Measurements from ENCODE around the gene FAM120B. TPM values are rescaled to one million over a fixed set of nuclear protein-coding genes. Genes with fewer than 3 reads are reported as not detected.

FAM120B gene
- total RNA-seq, 6 experiments from 2014 or later, result 33.3 to 36.6 (median 35.4) TPM

GRCh38 chr6:170443151-170443662, 136.6 kb downstream of the FAM120B start:
- Mint-ChIP-seq H3K36me3 (ENCODE audit: low read depth) (no peaks in the 10 kb centered on the region), H3K27ac (no peak overlapping the region), H3K9me3 (peaks cover 4% of the 10 kb centered on the region), H3K27me3 (ENCODE audit: insufficient read depth) (peaks cover 12% of the 10 kb centered on the region), H3K4me3 (no peak overlapping the region), H3K4me1 (ENCODE audit: low read depth) (peaks cover 33% of the 10 kb centered on the region)
- no peak for DNase-seq
- TF ChIP-seq CTCF (IDR thresholded peaks at IDR 0.05), result peak; percentile 24; the same call in 1 of the 2 replicates

- no peak for DNase-seq
- Mint-ChIP-seq H3K4me3 (no peak overlapping the region), H3K4me1 (ENCODE audit: low read depth) (peaks cover 28% of the 10 kb centered on the region), H3K36me3 (ENCODE audit: low read depth) (no peaks in the 10 kb centered on the region), H3K27me3 (ENCODE audit: insufficient read depth) (peaks cover 11% of the 10 kb centered on the region), H3K9me3 (peaks cover 4% of the 10 kb centered on the region), H3K27ac (no peak overlapping the region)
- no peak for TF ChIP-seq CTCF (IDR thresholded peaks at IDR 0.05)
Observed at GRCh38 chr6:170444056-170444591, 137.6 kb downstream of the FAM120B start.

- Mint-ChIP-seq H3K4me3 (no peak overlapping the region), H3K4me1 (ENCODE audit: low read depth) (peaks cover 27% of the 10 kb centered on the region), H3K27me3 (ENCODE audit: insufficient read depth) (peaks cover 9% of the 10 kb centered on the region), H3K27ac (no peak overlapping the region), H3K9me3 (peaks cover 4% of the 10 kb centered on the region), H3K36me3 (ENCODE audit: low read depth) (no peaks in the 10 kb centered on the region)
- no peak for DNase-seq
- no peak for TF ChIP-seq CTCF (IDR thresholded peaks at IDR 0.05)
Observed at GRCh38 chr6:170444811-170445211, 138.3 kb downstream of the FAM120B start.

- TF ChIP-seq CTCF (IDR thresholded peaks at IDR 0.05), result no peak
- Mint-ChIP-seq H3K36me3 (ENCODE audit: low read depth) (no peaks in the 10 kb centered on the region), H3K4me1 (ENCODE audit: low read depth) (peaks cover 21% of the 10 kb centered on the region), H3K9me3 (peaks cover 4% of the 10 kb centered on the region), H3K27me3 (ENCODE audit: insufficient read depth) (peaks cover 9% of the 10 kb centered on the region), H3K27ac (no peak overlapping the region), H3K4me3 (no peak overlapping the region)
- no peak for DNase-seq
Observed at GRCh38 chr6:170445487-170445886, 138.9 kb downstream of the FAM120B start.

- no peak for DNase-seq
- H3K4me3 Mint-ChIP-seq, result no peak overlapping the region
- H3K27ac Mint-ChIP-seq, result no peak overlapping the region
- no peak for TF ChIP-seq CTCF (IDR thresholded peaks at IDR 0.05)
- H3K36me3 Mint-ChIP-seq (ENCODE audit: low read depth), result no peaks in the 10 kb centered on the region
- peaks cover 16% of the 10 kb centered on the region for H3K4me1 Mint-ChIP-seq (ENCODE audit: low read depth)
- H3K9me3 Mint-ChIP-seq, result peaks cover 4% of the 10 kb centered on the region
- H3K27me3 Mint-ChIP-seq (ENCODE audit: insufficient read depth), result peaks cover 12% of the 10 kb centered on the region
Observed at GRCh38 chr6:170445971-170446370, 139.4 kb downstream of the FAM120B start.
